ENCODE data around the gene DGKA.

DNA sequence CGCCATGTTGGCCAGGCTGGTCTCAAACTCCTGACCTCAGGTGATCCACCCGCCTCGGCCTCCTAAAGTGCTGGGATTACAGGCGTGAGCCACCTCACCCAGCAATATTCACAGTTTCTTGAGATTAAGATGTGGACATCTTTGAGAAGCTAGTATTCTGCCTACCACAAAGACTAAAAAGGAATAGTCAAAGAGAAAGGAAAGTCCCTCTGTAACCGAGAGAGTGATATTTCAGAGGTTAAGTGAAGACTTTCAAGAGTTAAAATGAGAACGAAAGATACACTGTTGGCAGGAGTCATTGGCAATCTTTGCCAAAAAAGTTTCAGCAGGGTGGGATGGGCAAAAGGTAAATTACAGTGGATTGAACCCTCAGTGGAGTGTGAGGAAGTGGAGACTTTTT, 15.6 kb downstream of the DGKA start:
- TF ChIP-seq, protein P1, sequence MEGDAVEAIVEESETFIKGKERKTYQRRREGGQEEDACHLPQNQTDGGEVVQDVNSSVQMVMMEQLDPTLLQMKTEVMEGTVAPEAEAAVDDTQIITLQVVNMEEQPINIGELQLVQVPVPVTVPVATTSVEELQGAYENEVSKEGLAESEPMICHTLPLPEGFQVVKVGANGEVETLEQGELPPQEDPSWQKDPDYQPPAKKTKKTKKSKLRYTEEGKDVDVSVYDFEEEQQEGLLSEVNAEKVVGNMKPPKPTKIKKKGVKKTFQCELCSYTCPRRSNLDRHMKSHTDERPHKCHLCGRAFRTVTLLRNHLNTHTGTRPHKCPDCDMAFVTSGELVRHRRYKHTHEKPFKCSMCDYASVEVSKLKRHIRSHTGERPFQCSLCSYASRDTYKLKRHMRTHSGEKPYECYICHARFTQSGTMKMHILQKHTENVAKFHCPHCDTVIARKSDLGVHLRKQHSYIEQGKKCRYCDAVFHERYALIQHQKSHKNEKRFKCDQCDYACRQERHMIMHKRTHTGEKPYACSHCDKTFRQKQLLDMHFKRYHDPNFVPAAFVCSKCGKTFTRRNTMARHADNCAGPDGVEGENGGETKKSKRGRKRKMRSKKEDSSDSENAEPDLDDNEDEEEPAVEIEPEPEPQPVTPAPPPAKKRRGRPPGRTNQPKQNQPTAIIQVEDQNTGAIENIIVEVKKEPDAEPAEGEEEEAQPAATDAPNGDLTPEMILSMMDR (IDR thresholded peaks at IDR 0.05), result no peak
- no peak for TF ChIP-seq POLR2AphosphoS5 (IDR thresholded peaks at IDR 0.05)

All from transverse colon (tissue), 4 donors.